CD4-positive, alpha-beta T cell treated with Interleukin-21 for 1 hour (primary cell): Measurements from ENCODE around the gene DNAAF1.
"Not testable (repeated sequence)": the region's sequence is repeated elsewhere in the genome, so short reads cannot be mapped to it uniquely, and the experiment has no call there.

ENCODE experiments used
- DNase-seq: peaks from one replicate; pipeline ENCODE4 v3.0.0-alpha.2; 2020

DNAAF1 gene

DNA sequence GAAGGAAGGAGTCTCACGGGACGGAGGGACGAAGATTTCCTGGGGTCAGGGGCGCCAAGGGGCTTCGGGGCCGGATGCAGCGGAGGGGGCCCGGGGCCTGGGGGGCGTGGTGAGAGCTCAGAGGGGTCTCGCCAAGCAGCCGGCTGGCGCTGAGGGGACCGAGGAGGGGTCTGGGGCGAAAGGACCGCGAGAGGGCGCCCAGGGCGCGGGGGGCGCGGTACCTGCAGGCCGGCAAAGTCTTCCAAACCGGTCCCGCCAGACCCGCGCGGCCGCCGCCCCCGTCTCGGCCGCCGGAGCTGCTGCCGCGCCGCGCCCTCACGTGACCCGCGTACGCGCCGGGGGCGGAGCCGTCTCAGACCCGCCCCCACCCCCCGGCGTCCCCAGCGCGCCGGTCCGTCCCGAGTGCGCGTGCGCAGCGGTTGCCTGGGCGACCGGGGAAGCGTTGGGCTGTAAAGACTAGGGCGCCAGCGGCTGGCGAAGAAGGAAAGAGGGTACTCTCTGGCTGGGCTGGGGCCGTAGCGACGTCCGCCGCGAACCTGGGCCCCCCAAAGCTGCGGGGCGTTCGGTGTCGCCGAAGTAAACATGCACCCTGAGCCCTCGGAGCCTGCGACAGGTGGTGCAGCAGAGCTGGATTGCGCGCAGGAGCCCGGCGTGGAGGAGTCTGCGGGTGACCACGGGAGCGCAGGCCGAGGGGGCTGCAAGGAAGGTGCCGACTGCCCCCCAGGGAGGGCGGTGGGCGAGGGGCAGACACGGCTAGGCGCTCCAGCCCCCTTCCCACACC lies at the start of gene DNAAF1, which contains the start of gene HSDL1:
Gene DNAAF1 (plus strand): TSS at position 450 of the 781 bp plus-strand sequence. CDS start 133 bp downstream, at position 583.
Gene HSDL1 (minus strand): TSS at position 319 of the 781 bp plus-strand sequence. CDS start 13,856 bp downstream, outside the sequence.
- DNase-seq: peak; percentile 93

DNA sequence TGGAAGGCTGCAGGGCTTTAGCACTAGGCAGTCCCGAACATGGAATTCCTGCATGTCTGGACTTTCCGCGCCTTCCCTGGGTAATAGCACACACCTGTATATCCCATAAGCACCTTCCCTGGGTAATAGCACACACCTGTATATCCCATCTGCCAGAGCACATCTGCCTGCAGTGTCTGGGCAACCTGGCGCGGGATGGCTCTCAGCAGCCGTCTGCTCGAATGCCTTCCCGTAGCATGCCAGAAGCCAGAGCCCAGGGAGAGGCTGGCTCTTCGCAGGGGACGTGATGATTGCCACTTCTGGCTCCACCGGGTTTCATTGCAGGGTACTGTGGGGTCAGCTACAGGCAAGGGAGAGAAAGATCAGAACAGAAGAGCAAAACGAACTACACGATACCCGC lies 49.6 kb upstream of the DNAAF1 start:
- DNase-seq: no peak

DNA sequence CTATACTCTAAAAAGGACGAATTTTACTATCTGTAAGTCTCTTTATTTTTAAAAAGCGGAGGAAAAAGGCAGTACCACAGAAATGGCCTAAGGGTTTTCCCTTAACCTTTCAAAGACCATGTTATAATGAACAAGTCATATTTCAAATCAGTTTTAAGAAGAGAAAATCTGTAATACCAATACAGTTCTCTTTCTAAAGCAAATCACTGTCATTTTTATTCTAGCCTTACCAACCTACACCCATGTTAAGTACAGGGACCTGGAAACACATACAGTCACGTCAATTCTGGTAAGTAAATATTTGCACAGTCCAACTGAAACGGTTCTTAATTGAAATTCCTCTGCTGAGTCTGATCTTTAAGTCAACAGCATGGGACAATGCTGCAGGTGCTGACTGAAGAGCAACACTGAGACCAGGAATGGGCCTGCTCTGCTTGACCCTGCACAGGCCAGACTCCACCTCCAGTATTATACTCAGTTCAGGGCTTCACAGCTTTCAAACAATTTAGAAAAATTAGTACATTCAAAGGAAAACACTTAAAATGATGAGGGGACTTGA lies 48.6 kb upstream of the DNAAF1 start:
- DNase-seq: no peak

DNA sequence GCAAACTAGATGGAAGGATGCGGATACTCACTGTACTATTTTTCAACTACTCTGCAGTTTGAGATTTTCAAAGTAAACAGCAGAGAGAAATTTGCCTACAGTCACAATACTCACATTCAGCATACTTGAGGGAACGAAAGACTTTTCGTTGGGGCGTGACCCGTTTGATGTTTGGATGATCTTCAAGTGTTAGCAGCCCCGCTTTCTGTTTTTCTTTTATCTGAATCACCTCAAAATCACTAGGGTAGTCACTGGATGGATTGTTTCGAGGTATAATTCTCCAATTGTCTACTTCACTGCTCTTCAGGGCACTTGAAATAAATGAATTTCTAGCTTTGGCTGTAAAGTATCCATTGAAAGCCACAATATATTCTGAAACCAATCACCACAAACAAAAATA lies 46.2 kb upstream of the DNAAF1 start:
- DNase-seq: no peak

DNA sequence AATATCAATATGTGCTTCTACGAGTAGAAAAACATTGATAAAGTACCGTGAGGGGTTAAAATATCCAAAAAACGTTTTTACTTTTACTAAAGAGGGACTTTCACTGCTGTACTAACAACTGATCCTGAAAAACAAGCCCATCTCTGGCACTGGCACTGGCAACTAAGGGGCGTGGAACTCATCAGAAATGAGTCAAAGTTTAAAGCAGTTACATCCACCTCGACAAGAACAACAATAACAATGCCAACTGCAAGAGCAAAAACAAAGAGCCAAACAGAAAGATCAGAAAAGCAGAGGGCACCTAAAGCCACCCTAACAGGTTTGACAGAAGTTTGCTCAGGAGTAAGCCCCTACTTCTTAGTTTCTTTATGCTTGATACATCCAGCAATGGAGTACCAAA lies 41.4 kb upstream of the DNAAF1 start:
- DNase-seq: no peak

DNA sequence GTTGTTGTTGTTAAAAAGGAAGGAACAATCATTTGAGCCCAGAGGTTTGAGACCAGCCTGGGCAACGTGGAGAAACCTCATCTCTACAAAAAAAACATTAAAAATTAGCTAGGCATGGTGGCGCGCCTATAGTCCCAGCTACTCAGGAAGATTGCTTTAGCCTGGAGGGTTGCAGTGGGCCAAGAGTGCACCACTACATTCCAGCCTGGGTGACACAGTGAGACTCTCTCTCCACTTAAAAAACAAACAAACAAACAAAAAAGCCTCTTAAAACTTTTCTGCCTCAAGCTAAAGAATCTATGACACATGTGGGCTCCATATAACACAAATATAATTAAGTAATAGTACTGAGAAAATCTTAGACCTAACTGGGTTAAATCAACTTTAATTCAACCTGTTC lies 40.9 kb upstream of the DNAAF1 start:
- DNase-seq: no peak

DNA sequence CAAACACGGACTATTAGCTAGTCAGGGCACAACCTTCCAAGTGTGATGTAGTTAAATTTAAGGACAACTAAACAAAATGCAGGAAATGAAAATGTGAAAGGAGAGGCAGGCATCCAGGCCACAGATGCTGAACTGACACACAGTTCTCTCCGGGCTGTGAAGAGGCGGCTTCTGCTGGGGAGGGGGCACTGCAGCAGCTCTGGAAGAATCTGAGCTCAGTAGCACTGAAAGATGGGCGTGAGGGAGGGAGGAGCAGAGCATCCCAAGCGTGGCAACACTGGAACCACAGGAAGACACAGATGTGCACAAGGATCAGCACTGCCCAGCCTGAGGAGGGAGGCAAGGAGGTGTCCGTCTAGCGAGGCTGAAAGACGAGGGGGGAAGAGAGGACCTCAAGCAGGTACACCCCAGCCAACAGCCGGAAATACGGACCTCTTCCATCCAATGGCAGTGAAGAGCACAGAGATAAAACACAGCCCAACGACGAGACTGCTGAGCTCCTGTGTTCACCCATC lies 39.8 kb upstream of the DNAAF1 start:
- no peak for DNase-seq

DNA sequence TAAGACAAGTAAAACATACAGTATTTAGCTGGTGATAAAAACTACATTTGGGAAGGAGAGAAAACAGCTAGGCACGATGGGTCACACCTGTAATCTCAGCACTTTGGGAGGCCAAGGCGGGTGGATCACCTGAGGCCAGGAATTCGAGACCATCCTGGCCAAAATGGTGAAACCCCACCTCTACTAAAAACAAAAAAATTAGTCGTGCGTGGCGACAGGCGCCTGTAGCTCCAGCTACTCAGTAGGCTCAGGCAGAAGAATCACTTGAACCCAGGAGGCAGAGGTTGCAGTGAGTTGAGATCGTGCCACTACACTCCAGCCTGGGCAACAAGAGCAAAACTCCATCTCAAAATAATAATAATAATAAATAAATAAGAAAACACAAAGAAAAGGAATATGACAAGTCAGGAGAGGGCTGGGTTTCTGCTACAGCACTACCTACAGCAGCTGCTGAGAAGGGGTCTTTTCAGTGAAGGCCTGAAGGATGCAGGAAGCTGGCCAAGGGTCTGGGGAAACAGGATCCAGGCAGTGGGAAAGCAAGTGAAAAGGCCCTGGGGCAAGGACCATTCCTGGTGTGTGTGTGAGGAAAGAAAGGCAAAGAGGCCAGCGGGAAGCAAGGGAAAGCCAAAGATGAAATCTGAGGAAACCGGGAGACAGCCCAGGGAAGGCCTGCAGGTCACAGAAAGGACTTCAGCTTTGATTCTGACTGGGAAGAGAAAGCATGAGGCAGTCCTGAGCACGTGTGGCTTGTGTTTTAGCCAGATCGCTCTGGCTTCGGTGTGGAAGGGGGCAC lies 39.0 kb upstream of the DNAAF1 start:
- DNase-seq: no peak

DNA sequence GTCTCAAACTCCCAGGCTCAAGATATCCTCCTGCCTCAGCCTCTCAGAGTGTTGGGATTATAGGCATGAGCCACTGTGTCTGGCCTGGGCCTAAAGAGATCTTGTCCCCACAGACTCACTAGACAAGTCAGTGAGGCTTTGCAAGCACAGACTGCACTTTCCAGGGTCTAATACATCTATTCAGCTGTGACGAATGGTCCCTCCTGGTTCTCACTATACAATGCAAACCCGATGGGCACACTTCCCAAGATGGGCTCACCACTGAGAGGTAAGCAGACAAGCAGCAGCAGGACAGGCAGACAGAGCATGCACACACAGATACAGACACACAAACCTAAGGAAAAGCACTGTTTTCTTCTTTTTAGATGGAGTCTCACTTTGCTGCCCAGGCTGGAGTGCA lies 37.2 kb upstream of the DNAAF1 start:
- DNase-seq: no peak

DNA sequence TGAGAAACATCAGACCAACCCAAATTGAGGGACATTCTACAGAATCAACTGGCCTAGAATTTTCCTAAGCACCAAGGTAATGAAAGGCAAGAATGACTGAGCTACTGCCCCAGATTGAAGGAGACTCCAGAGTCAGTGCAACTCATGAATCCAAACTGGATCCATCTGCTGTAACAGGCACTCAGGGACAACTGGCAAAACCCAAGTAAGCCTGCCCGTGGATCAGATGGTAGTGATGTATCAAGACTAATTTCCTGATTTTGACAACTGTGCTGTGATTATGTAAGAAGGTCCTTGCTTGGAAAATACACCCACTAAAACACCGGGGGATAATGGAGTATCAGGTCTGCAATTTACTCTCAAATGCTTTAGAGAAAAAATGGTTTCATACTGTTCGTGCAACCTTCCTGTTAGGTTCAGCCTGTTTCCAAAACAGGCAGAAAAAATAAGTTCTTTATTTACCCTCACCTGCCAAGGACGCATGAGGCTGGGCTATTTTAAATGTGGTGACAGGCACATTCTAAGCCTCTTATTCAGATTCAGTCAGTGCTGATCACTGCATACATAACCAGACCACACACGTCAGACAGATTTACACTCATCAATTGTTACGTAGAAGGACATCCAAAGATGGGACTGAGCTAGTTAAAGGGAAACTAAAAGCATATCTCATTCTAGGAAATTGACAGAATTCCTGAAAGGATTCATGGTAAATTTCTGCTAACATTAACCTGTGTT lies 35.3 kb upstream of the DNAAF1 start:
- DNase-seq: no peak

DNA sequence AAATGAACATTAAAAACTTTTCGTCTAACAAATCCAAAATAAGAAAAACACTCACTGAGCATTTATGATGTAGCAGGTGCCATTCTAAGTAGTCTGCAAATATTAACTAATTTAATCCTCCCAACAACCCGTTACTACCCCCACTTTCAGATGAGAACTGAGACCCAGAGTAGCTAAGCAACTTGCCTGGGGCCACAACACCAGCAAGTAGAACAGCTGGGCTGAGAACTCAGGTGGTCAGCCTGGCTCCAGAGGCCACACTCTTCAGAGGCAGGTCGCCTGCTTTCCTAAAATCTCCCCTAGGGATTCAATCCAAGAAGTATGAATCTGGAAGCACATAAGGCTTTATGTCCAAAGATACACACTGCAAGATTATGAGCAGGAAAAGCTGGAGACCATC lies 34.6 kb upstream of the DNAAF1 start:
- no peak for DNase-seq

DNA sequence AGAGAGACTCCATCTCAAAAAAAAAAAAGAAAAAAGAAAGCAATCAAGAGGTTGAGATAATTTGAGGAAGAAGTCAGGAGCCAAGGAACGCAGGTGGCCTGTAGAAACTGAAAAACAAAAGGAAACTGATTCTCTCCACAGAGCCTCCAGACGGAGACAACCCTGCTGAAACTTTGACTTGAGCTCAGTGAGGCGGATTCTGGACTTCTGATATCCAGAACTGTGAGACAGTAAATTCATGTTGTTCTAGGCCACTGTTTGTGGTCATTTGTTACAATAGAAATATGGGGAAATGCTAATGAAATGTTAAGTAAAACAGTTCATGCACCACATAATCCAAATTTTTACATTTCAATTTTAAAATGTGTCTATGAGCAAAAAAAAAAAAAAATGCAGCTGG lies 33.6 kb upstream of the DNAAF1 start:
- no peak for DNase-seq

DNA sequence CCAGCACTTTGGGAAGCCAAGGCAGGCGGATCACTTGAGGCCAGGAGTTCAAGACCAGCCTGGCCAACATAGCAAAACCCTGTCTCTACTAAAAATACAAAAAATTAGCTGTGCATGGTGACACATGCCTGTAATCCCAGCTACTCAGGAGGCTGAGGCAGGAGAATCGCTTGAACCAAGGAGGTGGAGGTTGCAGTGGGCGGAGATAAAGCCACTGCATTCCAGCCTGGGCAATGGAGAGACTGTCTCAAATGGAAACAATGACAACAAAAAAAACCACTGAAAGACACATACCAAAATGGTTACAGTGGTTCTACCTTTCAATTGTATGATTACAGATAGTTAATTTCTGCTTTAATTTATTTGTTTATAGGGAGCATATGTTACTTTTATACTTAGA lies 33.2 kb upstream of the DNAAF1 start:
- not testable (repeated sequence) for DNase-seq

DNA sequence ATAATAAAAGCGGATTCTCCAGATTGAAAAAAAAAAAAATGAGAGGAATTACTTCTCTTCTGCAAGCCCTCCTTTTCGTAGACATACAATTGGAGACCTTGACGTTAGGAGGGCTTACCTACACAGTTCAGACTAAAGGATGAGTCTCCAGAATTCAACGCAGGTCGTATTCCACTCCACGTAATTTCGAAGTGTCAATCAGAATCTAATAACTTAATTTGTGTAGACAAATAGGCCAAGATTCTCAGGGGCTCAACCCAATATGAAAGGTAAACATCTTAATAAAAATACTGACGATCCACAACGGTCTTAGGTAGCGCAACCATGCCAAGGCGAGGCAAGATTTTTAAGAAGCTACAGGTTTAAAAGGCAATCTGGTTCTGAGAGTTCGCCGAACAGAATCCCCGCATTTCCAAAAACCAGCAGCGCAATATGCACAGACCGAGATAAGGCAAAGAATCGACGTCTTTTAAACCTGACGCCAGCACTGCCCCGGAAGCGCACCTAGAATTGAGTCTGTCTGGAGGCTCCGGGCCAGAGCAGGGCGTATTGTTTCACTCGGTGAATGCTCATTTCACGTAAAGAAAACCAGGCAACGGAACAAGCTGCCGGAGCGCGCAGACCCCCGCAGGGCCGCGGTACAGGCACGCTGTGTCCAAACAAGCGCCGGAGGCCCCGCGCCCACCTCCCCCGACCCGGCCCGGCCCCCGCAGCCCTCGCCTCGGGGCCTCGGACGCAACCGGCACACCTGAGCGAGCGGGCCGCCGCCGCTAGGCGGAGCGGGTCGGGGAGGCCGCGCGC lies 29.0 kb upstream of the DNAAF1 start:
- DNase-seq: peak; percentile 63

DNA sequence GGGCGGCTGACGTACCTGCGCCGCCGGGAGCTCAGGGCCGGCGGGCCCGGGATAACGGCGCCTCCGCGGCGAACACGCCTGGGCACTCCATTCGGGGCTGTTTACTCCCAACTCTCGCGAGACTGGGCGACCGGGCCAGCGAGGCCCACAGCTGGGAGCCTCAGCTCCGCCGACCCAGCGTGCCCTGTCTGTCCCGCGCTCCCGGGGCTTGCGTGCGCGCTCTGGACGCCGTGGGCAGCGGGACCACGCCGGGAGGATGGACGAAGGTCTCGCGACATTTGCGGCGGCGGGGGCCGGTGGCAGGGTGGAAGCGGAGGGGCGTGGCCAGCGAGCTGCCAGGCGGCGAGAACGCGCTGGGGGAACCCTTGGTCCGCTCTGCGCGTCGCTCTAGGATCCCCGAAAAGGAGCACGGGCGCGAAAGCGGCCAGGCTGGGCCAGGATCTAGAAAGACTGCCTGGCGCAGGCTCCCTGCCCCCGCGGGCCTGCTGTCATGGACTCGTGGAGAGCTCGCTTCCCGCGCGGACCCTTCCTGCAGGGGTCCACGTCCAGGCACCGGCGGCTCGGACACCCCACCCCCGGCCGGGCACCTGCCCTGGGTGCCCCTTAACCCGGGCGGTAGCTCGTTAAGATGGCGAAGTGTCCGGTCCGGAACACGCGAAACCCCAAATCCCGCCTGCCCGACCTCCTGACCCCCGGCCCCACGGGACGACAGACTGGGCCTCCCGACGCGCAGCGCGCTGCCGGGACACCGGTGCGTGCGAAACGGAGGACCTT lies 28.2 kb upstream of the DNAAF1 start, which contains the start of gene MBTPS1:
Gene MBTPS1 (minus strand): TSS at position 223 of the 774 bp plus-strand sequence. CDS start 15,159 bp downstream, outside the sequence.
- peak; percentile 98 for DNase-seq

DNA sequence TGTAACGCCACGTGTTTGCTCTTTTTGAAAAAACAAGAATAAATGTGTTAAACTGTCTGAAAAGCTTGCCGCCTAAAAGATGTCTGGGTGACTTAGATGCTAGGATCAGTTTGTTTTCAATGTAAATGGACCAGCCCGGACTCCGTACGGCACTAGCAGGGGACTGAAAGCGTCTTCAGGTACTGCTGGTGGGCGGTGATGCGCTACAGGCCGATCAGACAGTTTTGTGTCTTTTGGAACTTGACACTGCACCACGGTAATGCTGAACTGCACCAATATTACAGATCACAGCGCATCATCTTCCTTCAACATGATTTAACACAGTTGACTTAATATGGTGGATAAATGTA lies 27.6 kb upstream of the DNAAF1 start:
- no peak for DNase-seq

DNA sequence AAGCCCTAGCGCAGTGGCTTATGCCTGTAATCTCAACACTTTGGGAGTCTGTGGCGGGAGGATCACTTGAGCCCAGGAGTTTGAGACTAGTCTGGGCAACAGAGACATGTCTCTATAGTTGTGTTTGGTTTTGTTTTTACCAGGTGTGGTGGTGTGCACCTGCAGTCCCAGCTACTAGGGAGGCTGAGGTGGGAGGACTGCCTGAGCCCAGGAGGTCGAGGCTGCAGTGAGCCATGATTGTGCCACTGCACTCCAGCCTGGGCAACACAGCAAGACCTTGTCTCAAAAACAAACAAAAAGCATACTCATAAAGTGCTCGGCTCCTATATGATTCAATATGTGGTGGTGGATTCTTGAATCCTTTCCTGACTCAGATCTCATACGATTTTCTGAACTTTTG lies 26.8 kb upstream of the DNAAF1 start:
- not testable (repeated sequence) for DNase-seq

DNA sequence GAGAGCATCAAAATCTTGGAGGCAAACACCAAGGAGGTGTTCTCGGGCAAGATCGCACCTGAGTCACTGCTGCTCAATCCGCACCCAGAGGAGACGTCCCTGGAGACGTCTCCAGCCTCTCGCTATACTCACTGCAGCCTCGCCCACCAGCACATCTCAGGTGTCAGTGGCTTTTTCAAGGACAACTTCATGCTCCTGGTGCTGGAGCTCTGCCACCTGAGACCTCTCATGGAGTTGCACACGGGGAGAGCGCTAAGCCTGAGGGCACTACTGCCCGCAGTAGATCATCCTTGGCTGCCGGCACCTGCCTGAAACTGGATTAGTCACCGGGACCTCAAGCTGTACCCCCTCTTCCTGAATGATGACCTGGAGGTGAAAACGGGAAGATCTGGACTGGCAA lies 25.7 kb upstream of the DNAAF1 start:
- no peak for DNase-seq

DNA sequence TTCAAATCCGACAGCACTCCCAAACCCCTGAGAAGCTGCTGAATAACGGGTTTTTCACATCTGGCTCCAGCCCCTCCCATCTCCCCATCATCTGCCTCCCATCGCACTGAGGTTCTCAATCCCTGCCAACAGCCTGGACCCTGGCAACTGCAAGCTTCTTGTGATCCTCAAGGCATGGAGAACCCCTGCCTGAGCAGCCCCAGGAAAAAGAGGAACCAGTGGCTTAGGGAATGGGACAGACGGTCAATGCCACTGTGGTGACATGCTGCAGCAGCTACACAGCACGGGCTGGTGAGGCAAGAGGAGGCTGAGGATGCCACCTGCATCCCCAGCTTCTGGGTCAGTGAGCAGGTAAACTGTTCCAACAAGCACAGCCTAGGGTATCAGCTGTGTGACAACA lies 25.1 kb upstream of the DNAAF1 start:
- DNase-seq: no peak

DNA sequence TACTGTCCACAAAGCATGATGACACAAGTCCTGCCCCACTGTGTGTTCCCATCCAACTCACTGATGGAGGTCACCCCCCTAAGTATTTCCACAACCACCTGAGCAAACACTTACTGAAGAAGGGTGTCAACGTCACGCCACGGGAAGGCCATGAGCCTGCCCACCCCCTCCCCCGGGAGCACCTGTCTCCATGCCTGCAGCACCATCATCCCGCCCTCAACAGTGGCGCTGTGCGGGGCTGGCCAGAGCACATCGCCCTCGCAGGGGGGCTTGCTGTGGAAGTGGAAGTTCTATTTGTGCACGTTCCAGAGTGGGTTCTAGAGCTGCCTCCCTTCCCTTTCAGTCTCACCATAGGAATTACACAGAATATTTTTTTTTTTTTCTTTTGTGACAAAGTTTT lies 24.1 kb upstream of the DNAAF1 start:
- no peak for DNase-seq
